Testis (tissue), 3 donors: ENCODE data around the gene PRR36. TPM values are rescaled to one million over a fixed set of nuclear protein-coding genes. Genes with fewer than 3 reads are reported as not detected.

ENCODE experiments used
- polyA plus RNA-seq: library from polyadenylated mRNA; stranded (reverse); fragments of 350-450 nt; fragmentation: Illumina TruSeq; extraction: RNeasy Lipid Tissue Mini Kit (QIAGEN cat#74804); gene quantifications from one replicate; pipeline ENCODE4 v1.2.3, GENCODE V29; 2014; ENCODE audit warnings: low read depth, low replicate concordance; ENCODE audit not compliant: insufficient read depth
- total RNA-seq, 2 donors: library from RNA; depleted of rRNA; stranded (reverse); fragments of >200 nt; gene quantifications; one replicate each; pipeline ENCODE4 v1.2.3, GENCODE V29; 2016

Gene PRR36
- total and polyA plus RNA-seq, 3 donors from 2014 or later: 0.50 to 3.3 (median 2.9) TPM

Other genes starting within 250 kb of the PRR36 start
- 100 to 1,000 TPM in 1 of 2 donors, 10 to 100 TPM in 1; 97.2 to 128 TPM for gene XAB2, start 244.8 kb downstream of the PRR36 start, total RNA-seq
- gene XAB2, start 244.8 kb downstream of the PRR36 start, polyA plus RNA-seq: 90.3 TPM
- gene PET100, start 244.6 kb downstream of the PRR36 start, total RNA-seq: 10 to 100 TPM; 25.3 to 26.9 TPM
- 64.0 TPM for gene PET100, start 244.6 kb downstream of the PRR36 start, polyA plus RNA-seq
- gene PCP2, start 240.7 kb downstream of the PRR36 start, total RNA-seq: 100 to 1,000 TPM in 1 of 2 donors, 10 to 100 TPM in 1; 38.2 to 130 TPM
- gene PCP2, start 240.7 kb downstream of the PRR36 start, polyA plus RNA-seq: 164 TPM
- 100 to 1,000 TPM; 155 to 156 TPM for gene STXBP2, start 237.3 kb downstream of the PRR36 start, total RNA-seq
- 135 TPM for gene STXBP2, start 237.3 kb downstream of the PRR36 start, polyA plus RNA-seq
- not detected for gene RETN, start 205.3 kb downstream of the PRR36 start, total RNA-seq
- 1.9 TPM for gene RETN, start 205.3 kb downstream of the PRR36 start, polyA plus RNA-seq
- gene MCEMP1, start 197.3 kb downstream of the PRR36 start, total RNA-seq: not detected
- gene MCEMP1, start 197.3 kb downstream of the PRR36 start, polyA plus RNA-seq: not detected
- gene TRAPPC5, start 193.6 kb downstream of the PRR36 start, total RNA-seq: 100 to 1,000 TPM; 194 to 226 TPM
- gene TRAPPC5, start 193.6 kb downstream of the PRR36 start, polyA plus RNA-seq: 214 TPM
- under 1 TPM; 0.79 to 0.87 TPM for gene FCER2, start 172.3 kb downstream of the PRR36 start, total RNA-seq
- 1.1 TPM for gene FCER2, start 172.3 kb downstream of the PRR36 start, polyA plus RNA-seq
- gene CLEC4G, start 142.3 kb downstream of the PRR36 start, total RNA-seq: 1 to 10 TPM in 1 of 2 donors, not detected in 1; 1.2 TPM
- 0.71 TPM for gene CLEC4G, start 142.3 kb downstream of the PRR36 start, polyA plus RNA-seq
- gene CD209, start 126.9 kb downstream of the PRR36 start, total RNA-seq: under 1 TPM; 0.55 to 0.74 TPM
- 5.0 TPM for gene CD209, start 126.9 kb downstream of the PRR36 start, polyA plus RNA-seq
- gene CLEC4M, start 111.1 kb downstream of the PRR36 start, total RNA-seq: 10 to 100 TPM in 1 of 2 donors, 1 to 10 TPM in 1; 9.4 to 14.9 TPM
- gene CLEC4M, start 111.1 kb downstream of the PRR36 start, polyA plus RNA-seq: 14.5 TPM
- 10 to 100 TPM; 45.8 to 68.9 TPM for gene EVI5L, start 44.2 kb downstream of the PRR36 start, total RNA-seq
- 69.3 TPM for gene EVI5L, start 44.2 kb downstream of the PRR36 start, polyA plus RNA-seq
- gene LRRC8E, start 14.1 kb upstream of the PRR36 start, total RNA-seq: 1 to 10 TPM in 1 of 2 donors, under 1 TPM in 1; 0.79 to 1.4 TPM
- 0.92 TPM for gene LRRC8E, start 14.1 kb upstream of the PRR36 start, polyA plus RNA-seq
- gene MAP2K7, start 29.5 kb upstream of the PRR36 start, total RNA-seq: 10 to 100 TPM; 30.6 to 44.0 TPM
- 34.8 TPM for gene MAP2K7, start 29.5 kb upstream of the PRR36 start, polyA plus RNA-seq
- 1 to 10 TPM in 1 of 2 donors, not detected in 1; 2.2 TPM for gene TGFBR3L, start 40.4 kb upstream of the PRR36 start, total RNA-seq
- gene TGFBR3L, start 40.4 kb upstream of the PRR36 start, polyA plus RNA-seq: 1.2 TPM
- gene SNAPC2, start 45.9 kb upstream of the PRR36 start, total RNA-seq: 10 to 100 TPM; 72.5 to 88.6 TPM
- gene SNAPC2, start 45.9 kb upstream of the PRR36 start, polyA plus RNA-seq: 51.9 TPM
- 10 to 100 TPM; 40.1 to 67.2 TPM for gene CTXN1, start 51.7 kb upstream of the PRR36 start, total RNA-seq
- gene CTXN1, start 51.7 kb upstream of the PRR36 start, polyA plus RNA-seq: 19.4 TPM
- gene TIMM44, start 69.3 kb upstream of the PRR36 start, total RNA-seq: 10 to 100 TPM; 68.0 to 71.2 TPM
- gene TIMM44, start 69.3 kb upstream of the PRR36 start, polyA plus RNA-seq: 33.8 TPM
- gene ELAVL1, start 131.3 kb upstream of the PRR36 start, total RNA-seq: 10 to 100 TPM; 75.7 to 84.8 TPM
- 128 TPM for gene ELAVL1, start 131.3 kb upstream of the PRR36 start, polyA plus RNA-seq
- gene CCL25, start 178.4 kb upstream of the PRR36 start, total RNA-seq: 1 to 10 TPM in 1 of 2 donors, not detected in 1; 1.7 TPM
- 0.47 TPM for gene CCL25, start 178.4 kb upstream of the PRR36 start, polyA plus RNA-seq